GM18867 (cell line): Measurements from ENCODE around the gene SMC1A.

Source experiments
- ATAC-seq: cut with Tn5 transposase; IDR thresholded peaks from one replicate; pipeline ENCODE4 v1.9.1; 2021; ENCODE audit warnings: mild to moderate bottlenecking, moderate library complexity; ENCODE audit not compliant: unreplicated experiment

Gene SMC1A

DNA sequence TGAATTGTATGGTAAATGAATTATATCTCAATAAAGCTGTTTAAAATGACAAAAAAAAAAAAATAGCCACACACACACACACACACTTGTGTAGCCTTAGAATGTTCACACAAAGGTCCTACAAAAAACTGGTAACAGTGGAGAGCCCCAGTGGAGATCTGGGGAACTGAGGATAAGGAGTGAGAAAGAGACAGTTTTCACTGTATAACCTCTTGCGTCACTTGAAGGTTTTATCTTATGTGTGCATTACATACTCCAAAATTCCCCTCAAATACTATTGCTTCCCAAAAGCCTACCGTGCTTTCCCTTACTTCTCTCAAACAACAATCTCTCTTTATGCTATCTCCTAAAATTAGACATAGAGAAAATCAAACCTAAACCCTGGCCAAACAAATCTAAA, 67.8 kb downstream of the SMC1A start:
- no peak for ATAC-seq

DNA sequence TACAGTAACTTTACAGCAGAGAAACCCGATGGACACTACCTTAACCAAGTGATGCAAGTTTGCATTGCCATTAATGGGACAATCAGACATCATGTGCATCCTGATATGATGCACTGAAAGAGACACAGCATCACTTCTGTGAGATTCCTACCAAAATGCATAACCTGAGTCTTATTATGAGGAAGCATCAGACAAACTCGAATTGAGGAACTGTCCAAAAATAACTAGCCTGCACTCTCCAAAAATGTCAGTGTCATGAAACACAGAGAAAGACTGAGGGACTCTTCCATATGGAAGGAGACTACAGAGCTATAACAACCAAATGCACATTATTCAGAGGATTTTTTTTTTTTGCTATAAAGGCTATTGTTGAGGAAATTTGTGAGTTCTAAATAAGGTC, 74.5 kb downstream of the SMC1A start:
- no peak for ATAC-seq

DNA sequence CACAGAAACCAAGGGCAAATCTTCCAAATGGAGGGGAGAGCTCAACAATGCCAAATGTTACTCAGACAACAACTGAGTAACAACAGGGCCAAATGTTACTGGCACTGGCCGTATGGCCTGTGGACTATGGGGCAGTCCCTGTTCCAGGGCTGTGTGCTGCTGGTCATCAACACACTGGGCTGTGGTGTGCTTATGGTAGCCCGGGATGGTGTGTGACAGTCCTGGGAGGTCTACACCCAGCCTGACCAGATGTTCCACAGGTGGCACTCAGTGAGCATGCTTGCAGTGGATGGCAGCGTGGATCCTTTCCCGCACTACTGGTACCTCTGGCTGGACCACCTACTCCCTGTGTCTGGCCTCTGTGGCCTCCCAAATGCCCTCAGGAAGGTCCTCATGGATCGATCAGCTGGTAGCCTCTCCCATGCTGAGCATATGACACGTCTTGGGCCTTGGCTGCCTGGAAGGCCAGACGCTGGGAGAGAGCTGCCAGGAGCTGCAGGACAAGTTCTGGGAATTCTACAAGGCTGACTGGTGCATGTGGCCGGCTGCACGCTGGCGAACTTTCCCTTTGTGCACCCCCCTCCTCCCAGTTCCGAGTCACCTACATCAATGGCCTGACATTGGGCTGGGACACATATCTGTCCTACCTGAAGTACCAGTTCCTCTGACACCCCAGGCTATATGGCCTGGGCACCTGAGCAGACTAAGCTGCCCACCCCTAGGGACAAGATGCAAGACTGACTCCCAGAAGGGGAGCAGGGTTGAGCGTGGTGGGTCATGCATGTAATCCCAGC, 81.4 kb downstream of the SMC1A start:
- ATAC-seq: no peak

DNA sequence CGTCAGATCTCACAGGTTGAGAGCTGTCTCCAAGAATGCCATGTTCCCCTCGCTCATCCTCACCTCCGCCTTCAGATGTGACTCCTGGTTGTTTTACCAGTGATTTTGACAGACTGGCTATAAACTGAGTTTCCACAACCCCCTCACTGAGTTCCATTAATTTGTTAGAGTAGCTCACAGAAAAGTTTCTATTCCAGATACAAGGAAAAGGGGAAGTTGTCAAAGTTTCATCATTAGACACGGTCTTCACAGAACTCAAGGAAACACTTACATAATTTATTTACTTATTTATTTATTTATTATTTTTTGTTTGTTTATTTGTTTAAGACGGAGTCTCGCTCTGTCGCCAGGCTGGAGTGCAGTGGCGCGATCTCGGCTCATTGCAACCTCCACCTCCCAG, 85.4 kb downstream of the SMC1A start:
- no peak for ATAC-seq

DNA sequence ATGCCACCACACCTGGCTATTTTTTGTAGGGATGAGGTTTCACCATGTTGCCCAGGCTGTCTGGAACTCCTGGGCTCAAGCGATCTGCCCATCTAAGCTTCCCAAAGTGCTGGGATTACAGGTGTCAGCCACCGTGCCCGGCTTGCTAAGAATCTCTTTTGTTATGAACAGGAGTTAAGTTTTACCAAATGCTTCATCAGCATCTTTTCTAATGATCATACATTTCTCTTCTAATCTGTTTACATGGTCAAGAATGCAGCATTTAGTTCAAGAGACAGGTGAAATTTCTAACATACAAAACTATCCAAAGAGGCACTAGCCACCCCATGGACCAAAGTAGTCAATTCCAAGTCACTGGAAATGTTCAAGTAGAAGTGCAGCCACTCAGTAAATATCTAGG, 88.6 kb downstream of the SMC1A start:
- no peak for ATAC-seq

DNA sequence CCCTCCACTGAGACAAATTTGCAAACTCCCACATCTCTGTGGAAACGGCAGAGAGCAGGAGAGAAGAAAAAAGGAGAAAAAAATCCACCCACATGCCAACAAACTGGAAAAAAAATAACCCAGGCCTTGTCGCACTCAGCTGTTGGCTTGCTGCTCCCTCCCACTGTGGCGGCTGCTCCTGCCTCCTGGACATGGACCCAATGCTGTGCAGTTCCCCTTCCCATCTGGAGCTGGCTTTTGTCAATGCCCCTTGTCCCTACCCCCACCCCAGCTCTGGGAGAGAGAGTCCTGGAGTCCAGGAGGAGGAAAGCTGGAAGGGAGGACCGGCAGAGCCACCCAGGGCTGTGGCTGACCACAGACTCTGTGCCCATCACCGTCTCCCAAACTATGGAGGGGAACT, 90.2 kb downstream of the SMC1A start:
- ATAC-seq: no peak

DNA sequence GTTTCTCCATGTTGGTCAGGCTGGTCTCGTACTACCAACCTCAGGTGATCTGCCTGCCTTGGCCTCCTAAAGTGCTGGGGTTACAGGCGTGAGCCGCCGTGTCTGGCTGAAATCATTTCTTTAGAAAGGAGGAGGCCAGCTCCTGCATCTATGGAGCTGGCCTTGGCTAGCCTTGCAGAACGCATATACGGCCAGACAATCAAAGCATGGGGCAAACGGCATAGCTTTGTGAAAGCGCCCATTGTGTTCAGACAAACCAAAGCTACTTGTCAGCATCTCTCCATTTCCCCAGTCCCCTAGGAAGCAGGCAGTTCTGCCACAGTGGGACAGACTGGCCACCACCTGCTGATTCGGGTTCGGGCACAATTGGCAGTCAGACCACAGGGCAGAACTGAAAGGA, 92.1 kb downstream of the SMC1A start:
- ATAC-seq: no peak

DNA sequence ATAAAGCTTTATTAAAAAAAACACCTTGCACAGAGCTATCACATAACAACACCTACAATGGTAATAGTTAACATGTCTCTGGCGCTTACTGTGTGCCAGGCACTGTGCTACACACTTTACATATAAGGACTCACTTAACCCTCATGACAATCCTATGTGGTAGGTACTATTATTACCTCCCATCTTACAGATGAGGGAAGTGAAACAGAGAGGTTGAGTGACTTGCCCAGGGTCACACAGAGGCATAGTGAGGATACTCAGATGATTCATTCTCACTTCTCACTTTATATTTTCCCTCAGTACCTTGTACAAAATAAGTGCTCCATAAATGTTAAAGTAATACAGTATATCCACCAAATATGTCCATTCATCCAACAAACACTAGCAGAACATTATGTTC, 97.7 kb downstream of the SMC1A start:
- no peak for ATAC-seq
